Measurements from ENCODE around the gene MESP2.

MESP2 gene

DNA sequence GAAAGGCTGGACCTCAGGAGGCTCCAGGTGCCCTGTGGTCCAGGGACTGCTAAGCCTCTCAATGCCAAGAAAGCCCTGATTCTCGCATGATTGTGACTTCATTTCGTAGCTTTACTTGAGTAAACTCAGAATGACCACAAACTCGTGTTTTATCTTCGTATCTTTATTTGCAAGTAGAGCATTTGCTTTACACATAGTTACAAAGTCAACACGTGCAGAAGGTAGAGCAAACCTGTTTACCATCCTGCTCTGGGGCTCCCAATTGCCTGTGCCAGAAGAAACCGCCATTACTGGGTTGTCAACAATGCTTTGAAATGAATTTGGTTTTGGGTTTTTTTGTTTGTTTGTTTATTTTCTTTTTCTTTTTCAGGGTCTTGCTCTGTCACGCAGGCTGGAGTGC lies 19.2 kb upstream of the MESP2 start:
- no peak for DNase-seq (ENCODE audit: low spot score)

DNA sequence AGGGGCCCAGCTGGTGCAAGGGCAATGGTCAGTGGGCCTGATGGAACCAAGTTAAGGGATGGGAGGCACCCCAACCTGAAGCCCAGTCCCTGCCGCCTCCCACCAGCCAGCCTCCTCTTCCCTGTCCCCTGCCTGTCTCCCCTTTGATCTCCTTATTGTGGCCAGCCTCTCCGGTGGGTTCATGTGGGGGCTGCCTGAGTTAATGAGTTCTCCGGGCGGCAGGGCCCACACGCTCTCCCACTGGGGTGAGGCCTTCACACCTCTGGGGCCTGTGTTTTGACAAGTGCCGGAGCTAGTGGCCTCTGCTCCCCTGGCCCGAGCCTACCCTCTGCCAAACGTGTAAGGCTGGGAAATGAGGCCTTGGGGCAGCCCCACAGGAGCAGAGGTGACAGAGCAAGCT lies 17.8 kb upstream of the MESP2 start:
- no peak for DNase-seq (ENCODE audit: low spot score)

DNA sequence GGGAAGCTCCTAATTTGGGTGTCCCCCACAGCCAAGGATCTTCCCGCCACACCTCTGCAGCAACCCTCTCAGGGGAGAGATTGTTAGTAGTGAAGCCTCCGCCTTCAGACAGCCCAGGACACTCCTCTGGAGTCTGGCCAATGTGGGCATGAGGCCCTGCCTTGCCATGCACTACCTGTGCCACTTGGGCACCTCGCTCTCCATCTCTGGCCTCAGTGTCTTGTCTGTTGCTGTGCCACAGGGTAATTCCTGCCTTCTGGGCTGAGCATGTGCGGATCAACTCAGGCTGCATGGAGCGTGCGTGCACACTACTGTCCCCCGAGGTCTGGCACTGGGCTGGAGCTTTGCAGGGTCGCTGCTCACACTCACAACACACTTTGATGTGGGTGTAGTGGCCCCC lies 17.2 kb upstream of the MESP2 start:
- no peak for DNase-seq (ENCODE audit: low spot score)

DNA sequence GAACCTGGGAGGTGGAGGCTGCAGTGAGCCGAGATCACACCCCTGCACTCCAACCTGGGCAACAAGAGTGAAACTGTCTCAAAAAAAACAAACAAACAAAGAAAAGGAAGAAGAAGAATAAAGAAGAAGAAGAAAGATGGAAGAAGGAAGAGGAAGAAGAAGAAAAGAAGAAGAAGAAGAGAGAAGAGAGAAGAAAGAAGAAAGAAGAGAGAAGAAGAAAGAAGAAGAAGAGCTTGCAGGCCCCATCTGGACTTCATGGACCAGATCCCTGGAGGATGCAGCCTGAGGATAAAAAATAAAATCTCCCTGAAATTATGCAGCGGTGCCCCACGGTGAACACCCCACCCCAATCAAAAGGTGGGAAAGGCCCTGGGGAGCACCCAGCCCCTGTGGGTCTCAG lies 16.3 kb upstream of the MESP2 start:
- DNase-seq (ENCODE audit: low spot score) = no peak

DNA sequence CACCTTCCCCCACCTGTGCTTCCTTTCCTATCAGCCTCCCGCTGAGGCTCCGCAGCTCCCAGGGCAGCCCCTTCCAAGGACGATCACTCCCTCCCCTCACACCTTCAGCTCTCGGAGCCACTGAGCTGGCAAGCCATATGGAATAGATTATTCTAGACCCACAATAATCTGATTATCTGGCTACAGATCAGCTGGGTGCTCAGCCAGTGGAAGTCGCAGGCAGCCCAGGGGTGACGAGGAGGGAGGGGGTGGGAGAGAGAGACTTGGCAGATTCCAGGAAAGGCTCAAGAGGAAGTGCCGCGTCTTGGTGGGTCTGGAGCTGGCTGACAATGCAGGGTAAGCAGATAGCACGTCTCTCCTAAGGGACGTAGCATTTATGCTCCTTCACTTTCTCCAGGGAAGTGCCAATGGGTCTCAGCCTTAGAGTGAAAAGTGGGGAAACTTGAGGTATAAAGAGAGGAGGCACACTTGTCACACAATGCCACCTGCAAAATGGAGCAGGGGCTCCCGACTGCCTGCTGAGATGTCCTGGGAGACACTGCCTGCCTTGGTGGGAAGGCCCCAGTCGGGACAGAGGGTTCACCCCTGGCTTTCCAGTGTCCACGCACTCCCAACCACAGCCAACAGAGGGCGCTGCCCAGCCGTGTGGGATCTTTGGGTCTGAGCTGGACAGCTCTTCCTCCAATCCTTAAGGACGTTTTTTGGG lies 15.7 kb upstream of the MESP2 start:
- DNase-seq (ENCODE audit: low spot score) = peak; percentile 70

DNA sequence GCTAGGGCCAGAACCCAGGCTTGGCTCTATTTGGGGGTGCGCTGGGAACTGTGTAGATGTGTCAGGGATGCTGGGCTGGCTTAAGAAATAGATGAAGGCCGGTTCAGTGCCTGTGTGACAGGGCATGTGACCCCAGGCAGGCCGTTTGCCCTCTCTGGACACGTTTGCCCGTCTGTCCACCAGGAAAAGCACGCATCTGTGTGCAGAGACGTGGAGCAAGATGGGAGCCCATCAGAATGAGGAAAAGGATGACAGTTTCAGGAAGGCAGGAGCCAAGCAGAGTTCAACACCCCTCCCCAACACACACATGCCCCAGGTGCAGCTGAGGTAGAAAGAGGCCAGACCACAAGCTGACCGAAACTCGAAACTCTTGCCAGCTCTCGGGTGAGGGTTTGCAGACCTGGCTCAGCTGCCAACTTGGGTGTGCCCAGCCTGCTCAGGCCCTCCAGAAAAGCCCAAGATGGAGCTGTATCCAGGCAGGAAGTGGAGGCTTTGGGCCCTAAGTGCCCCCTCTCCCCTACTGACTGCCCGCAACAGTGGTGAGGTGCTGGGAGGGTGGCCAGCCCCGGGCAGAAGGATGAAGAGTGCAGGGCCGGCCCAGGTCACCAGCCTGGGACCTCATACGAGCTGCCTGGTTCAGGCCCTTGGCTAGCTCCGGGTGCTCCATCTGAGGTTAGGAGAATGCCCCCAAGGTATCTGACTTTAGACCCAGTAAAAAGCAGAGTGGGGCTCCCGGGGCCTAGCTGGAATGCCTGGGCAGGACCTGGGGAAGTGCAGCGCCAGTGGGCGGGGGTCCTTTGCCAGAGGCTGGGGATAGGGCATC lies 14.9 kb upstream of the MESP2 start:
- no peak for DNase-seq (ENCODE audit: low spot score)

DNA sequence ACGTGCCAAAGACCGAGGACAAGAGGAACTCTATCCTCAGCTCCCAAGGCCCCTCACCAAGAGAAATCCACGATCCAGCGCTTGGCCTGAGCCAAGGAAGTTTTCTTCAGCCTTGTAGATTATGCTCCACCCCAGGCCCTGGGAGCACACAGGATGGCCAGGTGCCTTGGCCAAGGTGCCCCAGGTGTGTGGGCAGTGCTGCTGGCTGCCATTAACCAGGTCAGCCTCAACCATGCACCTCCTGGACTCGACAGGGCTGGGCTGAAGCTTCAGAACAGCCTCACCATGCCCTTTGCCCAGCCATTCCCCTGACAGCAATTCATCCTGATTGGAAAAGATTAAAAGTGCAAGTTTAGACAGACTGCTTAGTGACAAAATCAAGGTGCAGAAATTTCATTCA lies 14.2 kb upstream of the MESP2 start:
- no peak for DNase-seq (ENCODE audit: low spot score)

DNA sequence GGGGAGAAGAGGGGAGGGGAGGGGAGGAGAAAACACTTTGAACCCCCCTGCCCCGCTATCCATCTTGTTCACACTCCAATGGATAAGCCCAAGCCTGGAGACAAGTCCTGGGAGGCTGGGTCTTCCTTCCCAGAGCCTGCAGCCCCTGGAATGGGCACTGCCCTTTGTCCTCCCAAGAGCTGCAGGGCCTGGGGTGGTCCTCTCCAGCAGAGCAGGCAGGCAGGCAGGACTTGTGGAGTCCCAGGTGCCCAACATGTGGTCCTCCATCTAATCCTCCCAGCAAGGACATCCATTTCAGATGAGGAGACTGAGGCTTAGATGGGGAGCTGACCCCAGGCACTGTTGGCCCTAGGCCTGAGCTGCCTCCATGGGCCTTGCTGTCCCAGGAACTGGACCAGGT lies 10.4 kb upstream of the MESP2 start:
- DNase-seq (ENCODE audit: low spot score) = no peak

DNA sequence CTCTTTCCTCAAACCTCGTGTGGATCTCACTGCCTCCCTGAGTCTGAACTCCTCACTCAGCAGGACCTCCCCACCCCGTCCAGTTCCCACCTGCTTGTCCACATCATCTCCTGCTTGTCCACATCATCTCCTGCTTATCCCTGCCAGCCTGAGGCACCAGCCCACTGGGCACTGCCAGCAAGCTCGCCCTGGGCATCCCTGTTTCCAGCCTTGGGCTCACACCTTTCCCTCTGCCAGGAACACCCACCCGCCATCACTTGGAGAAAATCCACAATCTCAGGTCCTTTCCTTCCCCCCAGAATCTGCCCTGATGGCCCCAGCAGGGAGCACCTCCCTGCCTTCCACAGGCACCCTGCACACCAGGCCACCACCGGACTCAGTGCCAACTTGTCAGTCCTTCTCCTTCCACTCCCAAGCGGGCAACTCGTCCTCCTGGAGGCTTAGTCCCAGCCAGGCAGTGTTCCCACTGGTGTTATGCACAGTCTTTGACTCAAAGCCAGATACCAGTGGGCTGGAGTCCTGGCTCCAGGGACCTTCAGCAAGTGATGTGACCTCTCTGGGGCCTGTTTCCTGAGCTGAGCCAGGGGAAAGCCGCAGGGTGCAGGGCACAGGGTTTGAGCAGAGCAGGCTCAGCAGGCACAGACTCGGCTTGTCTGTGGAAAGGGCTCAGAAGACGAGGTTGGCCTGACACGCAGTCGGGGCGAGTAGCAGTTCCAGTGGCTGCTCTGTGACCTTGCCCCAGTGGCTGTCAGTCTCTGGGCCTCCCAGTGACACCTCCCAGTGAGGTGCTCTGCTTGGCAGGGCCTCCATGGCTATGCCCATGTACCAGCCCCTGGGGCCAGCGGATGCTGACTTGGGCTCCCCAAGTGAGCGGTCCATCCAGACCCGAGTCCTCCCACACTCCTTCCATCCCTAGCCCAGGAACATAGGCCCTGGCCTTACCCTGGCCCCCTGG lies 9.5 kb upstream of the MESP2 start:
- no peak for DNase-seq (ENCODE audit: low spot score)

DNA sequence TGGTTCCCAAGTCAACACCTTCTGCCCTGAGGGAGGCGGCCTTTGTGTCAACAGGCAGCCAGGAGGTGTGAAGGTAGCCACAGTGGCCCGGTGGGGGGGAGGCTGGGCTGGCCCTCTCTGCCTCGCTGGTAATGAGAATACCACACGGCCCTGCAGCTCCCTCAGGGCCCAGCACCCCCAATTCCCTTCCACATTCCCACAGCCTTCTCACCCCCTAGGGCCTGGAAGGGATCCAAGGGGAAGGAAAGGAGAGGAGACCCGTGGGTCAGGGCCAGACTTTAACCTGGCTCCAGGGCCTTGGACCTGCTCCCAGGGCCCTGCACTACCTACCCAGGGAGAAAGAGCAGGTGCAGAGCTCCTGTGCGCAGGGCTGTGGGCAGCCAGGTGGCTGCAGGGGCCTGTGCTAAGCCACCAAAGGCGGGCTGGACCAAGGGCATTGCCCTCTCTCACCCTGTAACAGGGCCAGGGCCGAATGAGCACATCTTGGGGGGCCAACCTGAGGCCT lies 8.7 kb upstream of the MESP2 start:
- no peak for DNase-seq (ENCODE audit: low spot score)

DNA sequence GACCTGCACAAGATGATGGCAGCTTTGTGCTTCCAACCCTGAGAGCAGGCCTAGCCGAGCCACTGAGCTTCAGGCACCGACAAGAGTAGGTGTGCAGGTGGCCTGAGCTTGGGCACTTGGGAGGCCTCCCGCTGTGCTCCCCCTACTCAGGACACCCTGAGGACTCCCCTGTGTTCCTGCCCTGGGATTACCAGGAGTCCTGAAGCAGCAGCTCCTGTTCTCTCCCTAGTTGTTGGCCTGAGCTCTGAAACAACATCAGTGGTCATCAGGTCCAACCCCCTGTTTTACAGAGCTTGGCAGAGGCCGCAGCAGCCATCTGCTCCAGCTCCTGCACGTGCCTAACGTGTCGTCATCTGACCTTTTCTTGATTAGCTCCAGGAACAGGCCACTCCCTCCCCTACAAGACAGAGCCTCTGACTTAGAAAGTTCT lies 8.0 kb upstream of the MESP2 start:
- no peak for DNase-seq (ENCODE audit: low spot score)

DNA sequence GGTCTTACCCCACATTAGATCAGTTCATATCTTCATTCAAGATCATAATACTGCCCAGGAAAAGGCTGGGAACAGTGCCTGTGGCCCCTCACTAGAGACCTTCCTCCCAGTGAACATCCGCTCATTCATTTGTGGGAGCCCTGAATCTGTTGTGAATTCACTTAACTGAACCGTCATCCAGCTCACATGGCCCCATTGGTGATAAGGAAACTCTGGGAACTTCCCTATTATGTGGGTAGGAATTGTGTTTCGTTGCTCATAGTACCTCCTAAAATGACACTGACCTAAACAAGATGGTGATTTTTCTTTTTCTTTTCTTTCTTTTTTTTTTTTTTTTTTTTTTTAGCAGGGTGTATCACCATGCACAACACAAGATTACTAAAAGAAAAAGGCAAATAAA lies 6.8 kb upstream of the MESP2 start:
- no peak for DNase-seq (ENCODE audit: low spot score)

DNA sequence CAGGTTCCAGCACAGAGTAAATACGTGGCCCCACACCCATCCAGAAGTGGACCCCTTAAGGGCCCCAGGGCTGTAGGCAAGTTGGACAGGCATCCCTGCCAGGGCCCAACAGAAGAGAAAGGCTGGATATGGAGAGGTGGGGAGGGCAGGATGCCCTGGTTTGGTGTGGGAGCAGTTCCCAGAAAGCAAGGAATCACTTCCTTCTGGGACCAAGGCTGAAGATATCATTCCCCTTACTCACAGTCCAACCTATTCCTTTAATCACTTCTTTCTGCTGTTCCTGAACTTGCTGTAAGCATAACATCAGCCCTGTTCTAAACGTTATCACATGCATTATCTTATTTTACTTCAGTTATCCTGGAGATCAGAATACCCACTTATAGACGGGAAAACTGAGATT lies 6.1 kb upstream of the MESP2 start:
- no peak for DNase-seq (ENCODE audit: low spot score)

DNA sequence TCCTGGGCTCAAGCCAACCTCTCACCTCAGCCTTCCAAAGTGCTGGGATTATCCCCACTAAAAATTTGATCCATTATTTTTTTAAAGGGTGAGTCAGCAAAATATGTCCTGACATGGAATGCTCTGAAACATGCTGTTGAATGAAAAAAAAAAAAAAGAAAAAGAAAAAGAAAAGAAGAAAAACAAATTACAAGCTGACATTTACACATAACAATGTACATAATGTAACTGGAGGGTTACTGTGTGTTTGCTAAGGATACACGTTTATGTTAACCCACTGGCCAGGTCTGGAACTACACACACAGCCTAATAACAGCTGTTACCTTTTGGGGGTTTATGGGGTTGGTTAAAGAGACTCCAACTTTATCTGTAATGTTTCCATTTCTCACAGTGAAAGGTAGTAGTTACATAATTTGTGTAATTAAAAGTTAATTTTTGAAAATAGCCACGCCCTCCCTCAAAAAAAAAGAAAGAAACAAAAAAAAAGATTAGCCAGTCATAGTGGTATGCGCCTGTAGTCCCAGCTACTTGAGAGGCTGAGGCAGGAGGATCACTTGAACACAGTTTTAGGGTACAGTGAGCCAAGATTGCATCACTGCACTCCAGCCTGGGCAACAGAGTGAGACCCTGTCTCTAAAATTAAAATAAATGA lies 3.1 kb upstream of the MESP2 start:
- no peak for DNase-seq (ENCODE audit: low spot score)

DNA sequence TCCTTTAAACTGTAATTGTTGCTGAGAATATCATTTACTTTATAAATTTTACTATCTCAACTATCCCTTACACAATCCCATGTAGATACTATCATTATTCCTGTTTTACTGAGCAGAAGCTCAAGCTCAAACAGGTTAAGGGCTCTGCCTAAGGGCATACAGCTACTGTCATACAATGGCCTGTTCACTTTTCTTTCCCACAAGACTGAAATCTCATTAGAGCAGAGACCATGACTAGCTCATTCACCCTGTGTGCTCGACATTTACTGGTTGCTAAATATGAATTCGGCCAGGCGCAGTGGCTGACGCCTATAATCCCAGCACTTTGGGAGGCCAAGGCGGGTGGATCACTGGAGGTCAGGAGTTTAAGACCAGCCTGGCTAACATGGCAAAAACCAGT lies 1.6 kb upstream of the MESP2 start:
- DNase-seq (ENCODE audit: low spot score) = no peak

DNA sequence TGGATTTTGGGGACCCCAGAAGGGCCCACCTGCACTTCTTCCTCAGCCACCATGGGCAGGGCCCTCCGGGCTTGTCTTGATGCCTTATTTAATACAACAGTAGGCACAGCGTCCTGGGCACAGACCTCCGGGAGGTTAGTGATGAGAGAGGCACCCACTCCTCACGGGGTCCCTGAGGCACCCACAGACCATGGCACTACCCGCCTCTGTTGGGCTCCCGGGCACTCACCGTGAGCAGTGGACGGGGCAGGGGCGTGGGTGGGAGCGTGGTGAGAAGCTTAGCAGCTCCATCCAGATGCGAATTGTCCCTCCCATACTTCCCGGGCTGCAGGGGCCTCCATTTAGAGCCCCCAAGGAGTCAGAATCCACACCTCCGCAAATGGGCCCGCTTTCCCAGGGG lies 317 bp upstream of the MESP2 start:
- no peak for DNase-seq (ENCODE audit: low spot score)

DNA sequence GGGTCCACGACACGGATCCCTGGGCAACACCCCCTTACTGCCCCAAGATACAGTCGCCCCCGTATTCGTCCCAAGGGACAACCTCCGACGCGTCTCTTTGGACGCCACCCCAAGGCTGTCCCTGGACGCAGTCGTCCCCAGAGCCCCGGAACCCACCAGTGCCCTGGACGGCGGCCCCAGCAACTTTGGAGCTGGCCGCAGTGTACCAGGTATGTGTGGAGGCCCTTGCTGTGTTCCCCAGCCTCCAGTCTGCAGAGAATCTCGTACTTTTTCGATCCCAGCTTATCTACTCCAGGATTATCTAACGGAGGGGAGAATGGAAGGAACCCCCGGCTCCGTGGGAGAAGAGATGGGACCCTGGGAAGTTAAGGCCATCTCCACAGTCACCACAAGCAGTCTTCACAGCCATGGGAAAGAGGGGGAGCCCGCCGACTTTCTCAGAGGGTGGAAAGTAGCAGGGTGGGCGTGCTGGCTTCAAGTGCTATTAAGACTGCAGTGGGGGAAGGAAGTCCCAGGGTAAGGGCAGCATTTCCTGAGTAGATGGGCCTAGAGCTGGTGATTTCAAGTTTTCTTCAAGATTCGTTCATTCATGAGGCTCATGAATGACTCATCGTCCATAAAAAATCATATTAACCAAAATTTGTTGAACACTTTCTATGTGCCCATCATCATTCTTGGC lies 1.1 kb downstream of the MESP2 start:
- DNase-seq (ENCODE audit: low spot score) = no peak

DNA sequence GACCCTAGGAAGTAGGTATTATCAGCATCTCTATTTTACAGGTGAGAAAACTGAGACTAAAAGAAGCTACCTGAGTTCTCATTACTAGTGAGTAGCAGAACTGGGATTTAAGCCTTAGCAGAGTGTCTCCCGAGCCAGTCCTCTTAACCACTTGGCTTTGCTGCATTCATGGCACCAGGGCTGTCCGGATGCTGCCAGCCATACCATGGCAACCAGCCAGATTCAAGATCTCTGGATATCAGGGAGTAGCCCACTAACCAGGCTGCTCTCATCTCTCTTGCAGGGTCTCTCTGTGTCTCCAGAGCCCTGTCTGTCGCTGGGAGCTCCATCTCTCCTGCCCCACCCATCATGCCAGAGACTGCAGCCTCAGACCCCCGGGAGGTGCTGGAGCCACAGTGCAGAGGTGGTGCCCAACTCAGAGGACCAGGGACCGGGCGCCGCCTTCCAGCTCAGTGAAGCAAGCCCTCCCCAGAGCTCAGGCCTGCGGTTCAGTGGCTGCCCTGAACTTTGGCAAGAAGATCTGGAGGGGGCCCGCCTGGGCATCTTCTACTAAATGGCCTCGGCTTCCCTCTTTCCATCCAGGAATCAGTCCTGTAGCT lies 1.7 kb downstream of the MESP2 start:
- DNase-seq (ENCODE audit: low spot score) = no peak

DNA sequence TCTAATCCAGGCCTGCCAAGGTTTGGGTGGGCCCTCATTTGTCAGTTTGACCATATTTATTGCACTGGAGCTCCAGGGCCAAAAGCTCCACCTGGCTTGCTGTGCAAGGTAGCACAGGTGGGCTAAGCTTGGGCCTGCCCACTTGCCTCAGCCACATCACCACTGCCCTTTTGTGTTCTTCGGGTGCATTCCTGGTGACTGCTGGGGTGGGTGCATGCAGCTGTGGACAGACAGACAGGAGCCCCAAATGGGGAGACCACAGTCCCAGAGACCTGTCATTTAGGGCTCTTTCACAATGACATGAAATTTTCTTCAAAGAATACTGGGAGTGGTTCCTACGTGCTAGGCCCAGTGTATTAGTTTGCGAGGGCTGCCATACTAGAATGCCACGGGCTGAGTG lies 2.7 kb downstream of the MESP2 start:
- no peak for DNase-seq (ENCODE audit: low spot score)

DNA sequence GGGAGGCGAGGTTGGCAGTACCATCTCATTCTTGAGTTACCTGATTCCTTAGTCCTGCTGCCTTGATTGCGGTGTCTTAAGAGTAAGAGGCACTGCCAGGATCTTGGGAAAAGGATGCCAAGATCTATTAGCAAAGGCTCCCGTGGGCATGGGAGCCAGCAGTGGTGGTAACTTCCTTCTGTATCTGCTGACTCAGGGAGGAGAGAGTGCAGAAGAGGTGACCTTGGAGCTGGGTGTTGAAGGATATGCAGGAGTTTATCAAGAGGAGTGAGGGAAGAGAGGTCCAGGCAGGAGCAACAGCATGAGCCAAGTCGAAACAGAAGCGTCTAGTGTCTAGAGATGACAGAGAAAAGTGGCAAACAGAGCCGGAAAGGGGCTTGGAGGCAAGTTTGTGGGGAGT lies 4.5 kb downstream of the MESP2 start:
- DNase-seq (ENCODE audit: low spot score) = no peak

DNA sequence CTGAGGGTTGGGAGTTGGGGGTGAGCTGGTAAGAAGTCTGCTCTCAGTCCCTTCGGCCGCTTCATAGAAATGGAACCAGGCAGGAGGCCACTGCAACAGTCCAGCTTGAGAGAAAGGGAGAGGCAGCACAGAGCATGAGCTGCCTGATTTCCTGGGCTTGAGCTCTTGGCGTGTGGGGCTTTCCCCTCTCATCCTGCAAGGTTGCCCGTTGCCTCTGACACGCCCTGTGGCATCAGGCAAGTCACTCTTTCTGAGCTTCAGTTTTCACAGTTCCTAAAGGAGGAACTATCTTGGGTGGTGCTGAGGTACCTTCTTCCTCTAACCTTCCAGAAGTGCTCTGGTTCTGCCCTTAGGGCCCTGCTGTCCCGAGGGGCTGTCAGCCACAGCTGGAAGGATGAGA lies 4.9 kb downstream of the MESP2 start:
- DNase-seq (ENCODE audit: low spot score) = no peak
